Islet of Langerhans (tissue), 1 donor: ENCODE results near the gene SYT7.
"Not testable (repeated sequence)": the region's sequence is repeated elsewhere in the genome, so short reads cannot be mapped to it uniquely, and the experiment has no call there.

Source experiments
- FAIRE-seq: peaks from one replicate; lab custom pipeline; 2011; peaks lifted over from hg19 to GRCh38; lab: Jason Lieb, UNC

Gene SYT7

DNA sequence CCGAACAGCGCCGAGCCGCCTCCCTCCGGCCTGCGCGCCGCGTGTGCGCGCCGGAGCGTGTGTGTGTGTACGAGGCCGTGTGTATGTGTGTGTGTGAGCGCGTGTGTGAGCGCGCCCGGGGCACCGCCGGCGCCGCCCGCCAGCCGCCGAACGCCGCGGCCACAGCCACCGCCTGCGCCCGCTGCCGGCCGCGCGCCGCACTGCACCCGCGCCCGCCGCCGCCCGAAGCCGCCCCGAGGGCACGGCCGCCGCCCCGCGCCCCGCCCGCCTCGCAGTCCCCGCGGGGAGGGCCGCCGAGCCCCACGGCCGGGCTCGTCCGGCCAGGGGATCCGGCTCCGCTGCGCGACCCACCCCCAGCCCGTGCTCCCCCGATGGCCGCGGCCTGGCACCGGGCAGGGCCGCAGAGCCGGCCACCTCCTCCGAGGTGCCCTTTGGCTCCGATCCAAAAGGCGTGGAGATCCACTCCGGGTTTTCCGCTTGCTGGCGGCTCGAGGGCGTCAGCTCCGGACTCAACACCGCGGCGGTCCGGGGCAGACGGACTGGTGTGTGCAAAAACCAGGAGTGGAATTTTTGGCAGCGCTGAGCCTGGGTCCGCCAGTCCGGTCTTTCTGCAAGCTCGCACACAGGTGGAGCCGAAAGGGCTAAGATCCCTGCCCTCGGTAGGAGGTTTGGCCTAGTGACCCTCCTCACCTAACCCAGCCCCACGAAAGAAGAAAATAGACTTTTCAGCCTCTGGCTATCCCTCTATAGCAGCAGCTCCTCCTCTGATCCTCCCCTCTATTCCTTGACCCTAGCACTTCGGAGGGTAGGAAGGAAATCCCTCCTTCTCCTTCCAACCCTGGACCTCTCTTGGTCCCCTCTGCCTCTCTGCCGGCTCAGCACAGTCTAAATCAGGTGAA is at the start of gene SYT7:
Gene SYT7, minus strand, starts transcription at position 47 of the 899 bp plus-strand sequence. CDS start 256 bp downstream, outside the sequence.
- peak; percentile 60 for FAIRE-seq

- no peak for FAIRE-seq
Measured at GRCh38 chr11:61630089-61630488, 49.2 kb upstream of the SYT7 start.

DNA sequence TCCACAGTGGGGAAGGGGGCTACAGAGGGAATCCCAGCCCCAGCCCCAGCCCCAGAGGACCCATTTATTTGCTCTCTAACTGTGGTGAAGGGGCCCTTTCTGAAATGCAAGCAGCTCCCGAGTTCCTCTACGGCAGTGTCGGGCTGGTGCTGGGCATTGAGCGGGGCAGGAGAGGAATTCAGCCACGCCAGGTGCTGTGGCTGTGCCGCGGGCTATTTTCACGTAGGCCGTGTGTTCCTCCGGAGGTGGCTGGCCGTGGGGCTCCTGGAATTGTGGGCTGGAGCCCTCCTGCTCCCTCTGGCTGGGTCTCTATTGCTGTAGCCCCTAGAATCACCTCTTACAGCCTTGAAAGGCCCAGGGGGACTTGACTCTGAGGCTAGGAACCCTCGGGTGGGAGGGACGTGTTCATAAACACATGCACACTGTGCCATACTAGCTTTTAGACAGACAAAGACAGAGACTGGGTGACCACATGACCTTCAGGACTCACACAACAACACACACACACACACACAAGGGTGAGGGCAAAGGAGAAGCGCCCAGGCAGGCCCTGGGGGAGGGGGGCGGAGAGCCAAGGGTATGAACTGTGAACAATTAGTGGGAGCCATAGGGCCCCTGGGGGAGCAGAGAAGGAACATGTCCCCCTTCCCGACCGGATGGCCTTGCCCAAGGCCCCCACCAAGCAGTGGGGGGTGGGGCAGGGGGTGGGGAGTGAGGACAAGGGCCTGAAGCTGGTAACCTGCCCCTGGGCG is 48.4 kb upstream of the SYT7 start:
- FAIRE-seq: no peak

GRCh38 chr11:61628662-61628970 is 47.7 kb upstream of the SYT7 start:
- FAIRE-seq: no peak

DNA sequence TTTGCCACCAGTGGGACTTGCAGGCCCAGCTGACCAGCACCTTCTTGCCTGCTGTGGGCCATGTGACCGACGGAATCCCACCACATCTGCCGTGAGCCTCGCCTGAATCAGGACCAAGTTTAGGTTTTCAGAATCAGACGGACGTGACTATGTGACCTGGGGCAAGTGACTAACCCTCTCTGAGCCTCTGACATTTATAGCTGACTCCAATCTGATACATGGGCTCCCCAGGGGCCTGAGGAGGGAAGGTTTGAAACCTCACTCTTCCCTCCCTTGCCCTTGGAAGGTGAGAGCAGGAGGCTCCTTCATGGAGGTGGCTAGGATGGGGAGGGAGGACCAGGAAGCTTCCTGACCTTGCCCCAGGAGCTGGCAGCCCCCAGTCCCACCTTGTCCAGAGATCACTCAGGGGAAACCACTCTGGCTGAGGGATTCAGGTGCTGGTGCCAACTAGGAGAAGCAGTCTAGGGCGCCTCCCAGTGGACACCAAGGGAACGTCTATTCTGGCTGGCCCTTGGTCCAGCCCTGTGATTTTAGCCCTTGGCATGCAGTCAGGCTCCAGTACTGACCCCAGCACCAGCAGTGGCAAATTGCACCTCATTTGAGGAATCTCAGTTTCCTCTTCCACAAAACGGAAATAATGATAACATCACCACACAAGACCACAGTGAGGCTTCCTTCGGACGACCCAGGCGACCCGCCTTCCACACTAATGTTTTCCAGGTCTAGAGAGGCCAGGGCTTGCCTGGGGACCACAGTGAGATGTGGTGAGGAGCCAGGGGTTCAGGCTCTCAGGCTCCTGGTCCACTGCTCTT is 47.2 kb upstream of the SYT7 start:
- FAIRE-seq: peak; percentile 95

GRCh38 chr11:61626580-61627380 is 45.9 kb upstream of the SYT7 start:
- FAIRE-seq: peak; percentile 91

- FAIRE-seq: no peak
Measured at GRCh38 chr11:61625525-61625924, 44.6 kb upstream of the SYT7 start.

DNA sequence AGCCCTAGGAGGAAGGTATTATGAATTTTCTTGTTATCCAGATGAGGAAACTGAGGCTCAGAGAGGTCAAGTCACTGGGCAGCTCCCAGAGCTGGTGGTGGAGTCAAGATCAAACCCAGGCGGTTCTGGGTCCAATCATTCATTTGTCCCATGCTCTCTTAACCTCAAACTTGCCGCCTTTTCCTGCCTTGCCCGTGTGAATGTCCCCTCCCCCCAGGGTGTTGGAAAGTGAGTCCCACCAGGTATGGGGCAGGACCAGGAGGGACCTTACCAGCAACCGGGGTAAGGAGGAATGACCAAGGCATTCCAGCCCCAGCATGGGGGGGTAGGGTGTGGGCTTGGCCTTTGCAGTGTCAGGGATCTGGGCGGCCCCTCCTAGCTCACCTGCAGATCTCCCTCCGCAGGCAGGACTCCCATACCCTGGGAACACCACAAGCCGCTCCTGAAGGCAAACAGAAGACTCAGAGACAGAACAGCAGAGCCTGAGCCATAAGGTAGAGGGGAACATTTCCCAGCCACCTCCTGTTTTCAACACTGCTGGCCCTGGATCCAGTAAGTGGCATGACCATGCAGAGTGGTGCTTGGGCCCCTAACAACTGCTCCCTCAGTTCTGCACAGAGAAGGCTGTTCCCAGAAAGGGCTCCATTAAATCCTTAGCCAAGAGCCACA is 41.2 kb upstream of the SYT7 start:
- no peak for FAIRE-seq

GRCh38 chr11:61619471-61620226 is 38.8 kb upstream of the SYT7 start:
- FAIRE-seq: no peak

DNA sequence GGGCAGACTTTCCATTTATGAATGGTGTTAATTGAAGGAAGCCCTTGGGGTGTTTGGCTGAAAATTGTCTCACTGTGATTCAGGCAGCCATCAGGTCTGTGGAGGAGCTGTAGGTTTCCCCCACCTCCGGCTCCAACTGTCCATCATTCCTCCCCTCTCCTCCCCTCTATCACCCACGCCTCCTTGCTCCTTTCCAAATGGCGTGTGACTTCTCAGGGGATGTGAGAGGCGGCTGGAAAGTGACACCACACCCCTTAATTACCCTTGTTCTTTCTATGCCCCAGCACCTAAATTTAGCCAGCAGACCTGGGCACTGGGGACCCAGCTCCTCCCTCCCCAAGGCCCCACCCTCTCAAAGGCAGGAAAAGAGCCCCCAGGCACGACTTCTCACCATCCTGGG is 38.1 kb upstream of the SYT7 start:
- no peak for FAIRE-seq

GRCh38 chr11:61617515-61617914 is 36.6 kb upstream of the SYT7 start:
- FAIRE-seq: no peak

- FAIRE-seq: no peak
Measured at GRCh38 chr11:61616434-61616833, 35.6 kb upstream of the SYT7 start.

- FAIRE-seq: not testable (repeated sequence)
Measured at GRCh38 chr11:61614782-61615181, 33.9 kb upstream of the SYT7 start.

GRCh38 chr11:61613870-61614269 is 33.0 kb upstream of the SYT7 start:
- FAIRE-seq: no peak

- no peak for FAIRE-seq
Measured at GRCh38 chr11:61613051-61613450, 32.2 kb upstream of the SYT7 start.

DNA sequence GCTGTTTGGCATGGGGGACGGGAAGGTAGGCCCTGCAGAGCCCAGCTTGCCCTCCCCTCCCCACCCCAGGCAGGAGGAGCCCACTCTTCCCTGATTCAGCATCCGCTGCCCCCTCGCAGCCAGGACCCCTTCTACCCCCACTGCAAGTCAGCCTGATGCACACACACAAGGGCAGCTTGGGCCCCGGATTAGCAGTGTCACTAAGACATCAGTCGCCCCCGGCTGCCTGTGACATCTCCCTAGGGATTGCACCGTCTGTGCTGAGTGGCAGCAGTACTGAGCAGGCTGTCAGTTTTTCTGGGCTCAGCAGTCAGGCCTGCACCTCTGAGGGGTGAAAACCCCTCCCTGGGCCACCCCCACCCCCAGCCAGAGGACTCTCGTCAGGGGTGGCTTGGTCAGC is 30.4 kb upstream of the SYT7 start:
- FAIRE-seq: no peak

- FAIRE-seq: no peak
Measured at GRCh38 chr11:61610905-61611304, 30.0 kb upstream of the SYT7 start.

- FAIRE-seq: no peak
Measured at GRCh38 chr11:61609980-61610366, 29.1 kb upstream of the SYT7 start.

DNA sequence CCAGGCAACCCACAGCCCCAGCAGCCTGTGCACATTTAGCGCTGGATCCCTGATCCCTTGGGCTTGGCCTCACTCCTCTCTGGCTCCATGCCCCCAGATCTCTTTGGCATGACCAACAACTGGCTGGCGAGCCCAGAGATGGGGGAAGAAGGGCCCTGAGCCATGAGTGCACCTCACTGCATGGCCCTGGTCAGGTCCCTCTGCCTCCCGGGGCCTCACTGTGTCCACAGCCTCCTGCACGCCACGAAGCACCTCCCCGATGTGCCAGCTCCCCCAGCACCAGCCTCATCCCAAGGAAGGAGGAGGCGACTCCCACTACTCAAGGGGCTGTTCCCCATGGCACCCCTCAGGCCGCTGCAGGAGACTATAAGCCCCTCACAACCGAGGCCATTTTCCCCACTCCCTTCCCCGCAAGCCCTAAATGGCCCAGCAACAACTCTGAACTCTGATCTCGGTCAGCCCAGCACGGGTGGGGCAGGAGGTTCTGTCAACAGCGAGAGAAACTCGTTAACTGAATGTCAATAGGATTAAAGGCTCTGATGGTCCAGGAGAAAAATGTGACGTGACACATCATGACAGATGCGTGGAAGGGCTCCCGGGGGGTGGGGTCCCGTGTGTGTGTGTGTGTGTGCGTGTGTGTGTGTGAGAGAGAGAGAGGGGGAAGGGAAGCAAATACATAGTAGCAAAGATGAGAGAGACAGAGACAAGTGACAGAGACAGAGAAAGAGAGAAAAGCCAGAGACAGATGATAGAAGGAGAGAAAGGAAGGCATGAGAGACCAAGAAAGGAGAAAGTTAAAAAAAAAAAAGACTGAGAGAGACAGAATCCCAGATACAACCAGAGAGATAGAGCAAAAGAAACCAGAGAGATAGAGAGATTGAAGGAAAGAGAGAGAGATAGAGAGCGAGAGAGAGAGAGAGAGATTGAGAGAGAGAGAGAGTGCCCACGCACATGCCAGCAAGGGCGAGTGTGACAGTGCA is 28.4 kb upstream of the SYT7 start:
- FAIRE-seq: no peak
